ENCODE data around the gene SARNP. TPM values are rescaled to one million over a fixed set of nuclear protein-coding genes. Genes with fewer than 3 reads are reported as not detected.
A peak's percentile ranks its signal among the peaks of the same experiment; 100 is the strongest.

SARNP gene
- total and polyA plus RNA-seq, 10 of the 15 experiments (the other 5 are each of a cell fraction or from before 2014, with no cell fraction given): 77.6 to 445 (median 188) TPM

GRCh38 chr12:55817345-55818139 is at the start of gene SARNP, which contains the start of gene ORMDL2 (continued):
- TF ChIP-seq TCF3 (IDR thresholded peaks at IDR 0.05; ENCODE audit: borderline replicate concordance, insufficient read depth, low read depth, low read length) (no peak), CHD2 (IDR thresholded peaks at IDR 0.05; ENCODE audit: borderline replicate concordance, low read depth, low read length) (peak; percentile 96), RCOR1 (conservative IDR thresholded peaks at IDR 0.05; ENCODE audit: low read depth, low read length) (no peak), MXI1 (IDR thresholded peaks at IDR 0.05; ENCODE audit: low read depth, low read length) (peak; percentile 82), TARDBP (IDR thresholded peaks at IDR 0.05; ENCODE audit: borderline replicate concordance) (no peak), CBX3 (IDR thresholded peaks at IDR 0.05; ENCODE audit: borderline replicate concordance, low read depth) (no peak), STAT3 (IDR thresholded peaks at IDR 0.05; ENCODE audit: low read depth, low read length) (no peak), E4F1 (IDR thresholded peaks at IDR 0.05; ENCODE audit: borderline replicate concordance, partially characterized antibody) (peak; percentile 71), SKIL (IDR thresholded peaks at IDR 0.05; ENCODE audit: low read depth, poor library complexity, severe bottlenecking) (no peak), POLR2AphosphoS2 (IDR thresholded peaks at IDR 0.05; ENCODE audit: low read depth, low read length) (peak; percentile 65; the same call in 1 of the 2 replicates), MTA3 (IDR thresholded peaks at IDR 0.05; ENCODE audit: borderline replicate concordance, low read length) (no peak), KDM1A (IDR thresholded peaks at IDR 0.05; ENCODE audit: borderline replicate concordance) (no peak), CREB1 (IDR thresholded peaks at IDR 0.05; ENCODE audit: low read depth) (peak; percentile 90), EED (IDR thresholded peaks at IDR 0.05; ENCODE audit: low read depth) (no peak), ETV6 (conservative IDR thresholded peaks at IDR 0.05 in 1 of 2, IDR thresholded peaks at IDR 0.05 in 1 of 2; ENCODE audit: borderline replicate concordance in 1 of 2, low read depth in 1 of 2) (no peak), NFIC (IDR thresholded peaks at IDR 0.05; ENCODE audit: low read depth, low read length) (0 out of 2 replicates have a peak, but pooled peaks have one; percentile 15), MAX (IDR thresholded peaks at IDR 0.05; ENCODE audit: low read depth, low read length) (no peak), NR2F1 (conservative IDR thresholded peaks at IDR 0.05) (no peak), RELB (IDR thresholded peaks at IDR 0.05; ENCODE audit: low read depth) (peak; percentile 62), HDAC6 (IDR thresholded peaks at IDR 0.05; ENCODE audit: unreplicated experiment) (no peak), TBL1XR1 (IDR thresholded peaks at IDR 0.05; ENCODE audit: low read depth, low read length) (no peak), YBX1 (IDR thresholded peaks at IDR 0.05) (peak; percentile 78; the same call in 1 of the 2 replicates), KAT2A (conservative IDR thresholded peaks at IDR 0.05; ENCODE audit: control insufficient read depth, low read depth, low read length) (no peak), BRCA1 (IDR thresholded peaks at IDR 0.05; ENCODE audit: low read depth, low read length) (no peak), ZZZ3 (IDR thresholded peaks at IDR 0.05; ENCODE audit: control insufficient read depth, insufficient read length, low read depth) (no peak)

All from GM12878 (cell line).